Esophagus squamous epithelium (tissue), 4 donors: ENCODE results near the gene NPDC1.

Experiments
- POLR2A ChIP-seq, 4 donors: fragments of 450-650 bp; IDR thresholded peaks; one replicate each; pipeline ENCODE4 v1.6.1; 2017; ENCODE audit warnings: antibody characterized with exemption in 4 of 4, mild to moderate bottlenecking in 4 of 4, moderate library complexity in 3 of 4
- TF ChIP-seq, protein P1 (sequence below), 6 experiments: fragments of 450-650 bp in 4 of 6; fragments of 200-600 bp in 2 of 6; sonication (generic) in 2 of 6; IDR thresholded peaks; one replicate each; pipeline ENCODE4 v1.5.1; 2016 to 2019; ENCODE audit warnings: antibody characterized with exemption in 6 of 6, mild to moderate bottlenecking in 4 of 6, moderate library complexity in 4 of 6

DNA sequence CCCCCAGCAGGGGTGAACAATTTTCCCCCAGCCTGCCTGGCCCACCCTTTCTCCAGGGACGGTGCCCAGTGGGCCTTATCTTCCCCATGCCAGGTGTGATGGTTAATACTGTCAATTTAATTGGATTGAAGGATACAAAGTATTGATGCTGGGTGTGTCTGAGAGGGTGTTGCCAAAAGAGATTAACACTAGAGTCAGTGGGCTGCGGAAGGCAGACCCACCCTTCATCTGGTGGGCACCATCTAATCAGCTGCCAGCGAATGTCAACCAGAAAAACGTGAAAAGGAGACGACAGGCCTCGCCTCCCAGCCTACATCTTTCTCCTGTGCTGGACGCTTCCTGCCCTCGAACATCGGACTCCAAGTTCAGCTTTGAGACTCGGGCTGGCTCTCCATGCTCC lies 8.5 kb downstream of the NPDC1 start:
- TF ChIP-seq, protein P1, sequence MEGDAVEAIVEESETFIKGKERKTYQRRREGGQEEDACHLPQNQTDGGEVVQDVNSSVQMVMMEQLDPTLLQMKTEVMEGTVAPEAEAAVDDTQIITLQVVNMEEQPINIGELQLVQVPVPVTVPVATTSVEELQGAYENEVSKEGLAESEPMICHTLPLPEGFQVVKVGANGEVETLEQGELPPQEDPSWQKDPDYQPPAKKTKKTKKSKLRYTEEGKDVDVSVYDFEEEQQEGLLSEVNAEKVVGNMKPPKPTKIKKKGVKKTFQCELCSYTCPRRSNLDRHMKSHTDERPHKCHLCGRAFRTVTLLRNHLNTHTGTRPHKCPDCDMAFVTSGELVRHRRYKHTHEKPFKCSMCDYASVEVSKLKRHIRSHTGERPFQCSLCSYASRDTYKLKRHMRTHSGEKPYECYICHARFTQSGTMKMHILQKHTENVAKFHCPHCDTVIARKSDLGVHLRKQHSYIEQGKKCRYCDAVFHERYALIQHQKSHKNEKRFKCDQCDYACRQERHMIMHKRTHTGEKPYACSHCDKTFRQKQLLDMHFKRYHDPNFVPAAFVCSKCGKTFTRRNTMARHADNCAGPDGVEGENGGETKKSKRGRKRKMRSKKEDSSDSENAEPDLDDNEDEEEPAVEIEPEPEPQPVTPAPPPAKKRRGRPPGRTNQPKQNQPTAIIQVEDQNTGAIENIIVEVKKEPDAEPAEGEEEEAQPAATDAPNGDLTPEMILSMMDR (IDR thresholded peaks at IDR 0.05) = no peak
- no peak for TF ChIP-seq POLR2A (IDR thresholded peaks at IDR 0.05)
